ENCODE results near the gene FYTTD1.

FYTTD1 gene

DNA sequence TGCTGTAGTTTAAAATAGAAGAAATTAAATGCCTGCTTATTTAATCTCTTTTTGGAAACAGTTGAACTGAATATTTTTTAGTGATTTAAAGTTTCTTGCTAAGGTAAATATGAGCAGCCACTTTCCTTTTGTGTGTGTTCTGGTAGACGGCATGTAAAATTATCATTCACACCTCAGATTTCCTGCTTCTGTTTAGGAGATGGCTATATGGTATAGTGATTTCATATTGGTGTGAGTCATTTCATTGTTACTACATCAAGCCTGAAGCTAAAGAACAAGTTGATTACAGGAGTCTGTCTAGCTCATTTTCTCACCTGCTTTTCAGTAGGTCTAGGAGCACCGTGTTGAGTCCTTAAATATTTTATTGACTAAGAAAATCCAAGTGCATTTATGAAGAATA is 43.6 kb downstream of the FYTTD1 start:
- DNase-seq, result no peak

GRCh38 chr3:197794115-197794514 is 44.4 kb downstream of the FYTTD1 start:
- no peak for DNase-seq

DNA sequence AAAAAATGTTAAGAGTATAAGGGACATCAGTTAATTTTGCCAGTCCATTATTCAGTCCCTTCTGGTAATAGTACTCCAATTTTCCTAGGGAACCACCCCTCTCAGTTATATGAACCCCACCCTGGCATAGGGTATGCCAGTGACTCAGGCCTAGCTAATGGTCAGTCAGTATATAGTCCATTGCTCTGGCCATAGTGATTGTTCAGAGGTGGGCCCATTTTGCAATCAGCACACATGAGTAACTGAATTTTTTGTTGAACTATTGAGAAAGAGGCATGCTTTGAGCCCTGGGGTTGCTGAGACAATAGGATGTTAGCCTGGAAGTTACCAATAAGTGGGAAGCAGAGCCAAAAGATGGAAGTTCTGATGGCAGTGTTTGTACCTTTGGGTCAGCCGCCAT is 45.5 kb downstream of the FYTTD1 start:
- DNase-seq, result no peak

DNA sequence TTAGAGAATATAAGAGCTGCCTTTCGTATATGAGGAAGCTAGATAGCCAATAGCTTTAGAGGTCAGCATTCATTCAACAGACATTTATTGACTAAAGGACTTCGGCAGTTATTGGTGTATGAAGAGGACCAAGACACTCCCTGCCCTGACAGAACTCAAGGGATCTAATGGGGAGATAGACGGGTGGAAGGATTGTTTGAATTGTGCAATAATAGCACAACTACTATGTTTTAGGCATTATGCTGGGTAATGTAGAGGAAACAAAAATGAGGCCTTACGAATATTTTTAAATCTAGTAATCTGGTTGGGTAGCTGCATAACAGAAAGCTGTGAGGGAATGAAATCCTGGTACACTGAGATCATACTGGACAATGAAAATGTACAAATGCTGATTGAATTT is 46.4 kb downstream of the FYTTD1 start:
- DNase-seq, result no peak

DNA sequence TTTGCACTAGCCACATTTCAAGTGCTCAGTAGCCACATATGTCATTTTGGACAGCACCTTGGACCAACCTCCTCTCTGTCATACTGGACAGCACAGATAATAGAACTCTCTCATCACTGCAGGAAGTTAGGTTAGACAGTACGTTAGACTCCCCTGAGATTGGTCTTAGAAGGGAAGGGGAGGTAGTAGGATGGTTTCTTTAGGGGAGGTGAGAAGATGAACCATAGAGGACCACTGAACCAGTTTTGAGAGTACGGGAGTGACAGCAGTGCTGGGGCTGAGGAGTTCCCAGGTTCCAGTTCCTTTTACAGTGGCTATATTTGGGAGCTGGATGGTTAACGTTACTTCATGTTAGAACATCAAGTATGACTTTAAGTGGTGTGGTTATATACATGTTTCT is 49.2 kb downstream of the FYTTD1 start:
- DNase-seq, result no peak

DNA sequence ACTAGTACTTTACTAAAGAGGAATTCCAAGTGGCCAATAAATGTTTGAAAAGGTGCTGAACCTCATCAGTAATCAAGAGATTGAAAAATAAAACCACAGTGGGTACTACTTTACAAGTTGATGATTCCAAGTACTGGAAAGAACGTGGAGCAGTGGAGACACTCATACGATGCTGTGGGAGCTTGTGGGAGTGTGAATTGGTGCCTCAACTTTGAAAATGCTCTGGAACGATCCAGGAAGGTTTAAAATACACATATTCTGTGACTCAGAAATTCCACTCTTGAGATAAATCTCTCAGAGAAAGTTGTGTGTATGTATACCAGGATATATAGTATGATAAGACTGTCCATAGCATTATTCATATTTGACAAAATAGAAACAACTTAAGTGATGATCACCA is 50.7 kb downstream of the FYTTD1 start:
- DNase-seq, result no peak

DNA sequence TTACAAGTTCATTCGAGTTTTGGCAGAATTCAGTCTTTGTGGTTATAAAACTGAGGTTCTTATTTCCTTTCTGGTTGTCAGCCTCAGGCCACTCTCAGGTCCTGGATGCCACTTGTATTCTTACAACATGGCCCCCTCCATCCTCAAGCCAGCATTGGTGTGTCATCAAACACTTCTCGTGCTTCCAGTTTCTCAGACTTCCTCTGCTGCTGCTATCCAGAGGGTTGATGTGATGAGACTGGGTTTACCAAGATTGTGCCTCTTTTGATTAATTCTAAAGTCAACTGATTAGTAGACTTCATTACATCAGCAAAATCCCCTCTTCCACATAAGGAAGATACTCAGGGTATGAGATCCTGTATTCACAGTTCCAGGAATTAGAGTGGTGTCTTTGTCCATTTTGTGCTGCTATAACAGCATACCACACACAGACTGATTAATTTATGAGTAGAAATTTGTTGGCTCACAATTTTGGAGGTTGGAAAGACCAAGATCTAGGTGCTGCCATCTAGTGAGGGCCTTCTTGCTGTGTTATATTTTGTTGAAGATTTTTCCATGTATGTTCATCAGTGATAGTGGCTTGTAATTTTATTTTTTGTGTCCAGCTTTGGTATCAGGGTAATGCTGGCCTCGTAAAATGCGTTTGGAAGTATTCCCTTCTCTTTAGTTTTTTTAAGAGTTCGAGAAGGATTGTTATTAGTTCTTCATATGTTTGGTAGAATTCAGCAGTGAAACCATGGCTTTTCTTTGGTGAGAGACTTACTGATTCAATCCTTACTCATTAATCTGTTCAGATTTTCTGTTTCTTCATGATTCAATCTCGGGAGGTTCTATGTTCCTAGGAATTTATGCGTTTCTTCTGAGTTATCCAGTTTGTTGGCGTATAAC is 52.5 kb downstream of the FYTTD1 start:
- no peak for DNase-seq

DNA sequence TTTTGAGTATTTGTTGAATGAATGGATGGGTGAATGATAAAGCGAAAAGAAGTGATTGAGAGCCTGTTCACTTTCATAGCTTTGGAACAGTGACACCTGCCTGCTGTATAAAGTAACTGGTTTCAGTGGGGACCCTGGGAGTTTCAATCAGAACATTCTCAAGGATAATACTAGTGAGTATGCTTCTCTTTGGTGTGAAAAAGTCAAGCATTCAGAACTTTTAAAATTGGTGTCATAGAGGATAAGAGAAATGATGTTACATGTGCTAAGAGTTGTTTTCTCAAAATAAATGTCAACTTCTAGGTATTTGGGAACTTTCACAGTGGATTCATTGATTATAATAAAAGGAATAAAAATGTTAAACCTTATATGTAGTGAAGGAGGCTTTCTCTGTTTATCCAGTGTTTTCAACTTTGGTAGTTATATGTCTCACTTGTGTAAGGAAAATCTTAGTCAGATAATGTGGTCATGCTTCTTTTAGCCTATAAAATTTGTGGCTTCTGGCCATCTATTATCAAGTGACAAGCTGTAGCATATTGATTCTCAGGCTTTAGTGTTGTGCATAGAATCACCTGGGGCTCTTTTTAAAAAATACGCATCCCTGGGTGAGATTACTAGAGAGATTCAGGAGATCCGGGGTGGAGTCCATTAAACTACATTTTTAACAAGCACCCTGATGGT is 53.2 kb downstream of the FYTTD1 start:
- DNase-seq, result no peak

DNA sequence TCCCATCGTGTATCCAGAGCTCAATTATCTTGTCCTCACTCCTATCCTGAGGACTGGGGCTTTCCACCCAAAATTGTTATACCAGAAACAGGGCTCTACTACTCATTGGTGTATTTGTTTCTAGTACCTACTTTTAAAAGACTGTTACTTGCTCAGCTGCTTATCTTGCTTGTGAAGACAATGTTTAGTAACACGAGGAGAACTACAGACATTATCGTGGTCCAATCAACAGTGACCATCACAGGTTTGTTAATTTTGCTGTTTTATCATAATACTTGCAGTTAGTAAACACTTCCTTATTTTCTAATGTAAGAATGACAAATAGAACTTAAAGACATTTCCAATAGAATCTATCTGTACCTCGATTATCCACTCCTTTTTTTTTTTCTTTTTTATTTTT is 54.8 kb downstream of the FYTTD1 start:
- no peak for DNase-seq

DNA sequence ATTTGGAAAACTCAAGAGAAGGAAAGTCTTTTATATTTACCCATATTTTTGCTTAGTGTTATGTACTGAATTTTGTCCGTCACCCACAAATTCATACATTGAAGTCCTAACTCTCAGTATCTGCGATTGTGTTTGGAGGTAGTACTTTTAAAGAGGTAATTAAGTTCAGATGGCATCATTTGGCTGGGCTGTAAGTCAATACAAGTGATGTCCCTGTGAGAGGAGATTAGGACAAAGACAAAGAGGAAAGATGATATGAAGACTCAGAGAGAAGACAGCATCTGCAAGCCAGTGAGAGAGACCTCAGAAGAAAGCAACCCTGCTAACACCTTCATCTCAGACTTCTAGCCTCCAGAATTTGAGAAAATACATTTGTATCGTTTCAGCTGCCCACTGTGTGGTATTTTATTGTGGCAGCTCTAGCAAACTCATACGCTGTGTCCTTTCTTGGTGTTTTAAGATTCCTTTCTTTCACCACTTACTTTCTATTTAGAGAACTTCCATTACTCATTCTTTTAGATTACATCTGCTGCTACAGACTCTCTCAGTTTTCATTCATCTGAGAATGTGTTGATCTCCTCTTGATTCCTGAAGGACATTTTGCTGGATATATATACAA is 58.4 kb downstream of the FYTTD1 start:
- DNase-seq, result no peak

- DNase-seq, result no peak
Measured at GRCh38 chr3:197809356-197810020, 59.8 kb downstream of the FYTTD1 start.

DNA sequence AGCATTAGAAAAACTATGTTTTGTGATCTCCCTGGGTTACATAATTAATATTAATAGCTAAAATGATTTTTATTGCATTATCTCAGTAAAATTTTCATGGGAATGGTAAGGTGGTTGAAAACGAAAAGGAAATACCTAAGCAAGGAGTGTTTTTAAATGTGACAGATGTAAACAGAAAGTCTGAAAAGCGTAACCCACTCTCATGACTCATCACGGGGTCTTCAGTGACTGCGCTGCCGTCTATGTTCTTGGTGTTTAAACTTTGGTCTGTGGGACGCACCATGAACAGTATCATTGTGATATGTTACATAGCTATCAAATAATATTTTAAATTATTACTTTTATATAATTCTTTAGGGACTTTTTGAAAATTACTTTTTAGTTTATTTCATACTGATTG is 61.2 kb downstream of the FYTTD1 start:
- no peak for DNase-seq

- DNase-seq, result no peak
Measured at GRCh38 chr3:197811343-197811742, 61.7 kb downstream of the FYTTD1 start.

DNA sequence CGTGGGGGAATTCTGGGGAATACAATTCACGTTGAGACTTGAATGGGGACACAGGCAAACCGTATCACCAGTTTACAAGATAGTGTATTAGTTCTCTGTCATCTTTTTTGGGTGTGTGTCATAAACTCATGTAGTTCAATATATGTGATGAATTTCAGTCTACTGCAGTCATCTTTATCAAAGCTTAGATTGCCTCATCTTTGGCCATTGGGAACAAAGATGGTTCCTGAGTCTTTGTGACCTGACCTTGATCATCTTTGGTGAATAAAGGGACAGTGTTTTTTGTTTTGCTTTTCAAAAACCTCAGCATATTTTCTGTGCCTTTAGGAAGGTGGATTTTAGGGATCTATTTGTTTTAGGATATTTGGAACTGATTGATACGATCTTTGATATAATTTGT is 64.7 kb downstream of the FYTTD1 start:
- DNase-seq, result no peak

GRCh38 chr3:197820550-197821335 is 71.1 kb downstream of the FYTTD1 start:
- DNase-seq, result no peak

DNA sequence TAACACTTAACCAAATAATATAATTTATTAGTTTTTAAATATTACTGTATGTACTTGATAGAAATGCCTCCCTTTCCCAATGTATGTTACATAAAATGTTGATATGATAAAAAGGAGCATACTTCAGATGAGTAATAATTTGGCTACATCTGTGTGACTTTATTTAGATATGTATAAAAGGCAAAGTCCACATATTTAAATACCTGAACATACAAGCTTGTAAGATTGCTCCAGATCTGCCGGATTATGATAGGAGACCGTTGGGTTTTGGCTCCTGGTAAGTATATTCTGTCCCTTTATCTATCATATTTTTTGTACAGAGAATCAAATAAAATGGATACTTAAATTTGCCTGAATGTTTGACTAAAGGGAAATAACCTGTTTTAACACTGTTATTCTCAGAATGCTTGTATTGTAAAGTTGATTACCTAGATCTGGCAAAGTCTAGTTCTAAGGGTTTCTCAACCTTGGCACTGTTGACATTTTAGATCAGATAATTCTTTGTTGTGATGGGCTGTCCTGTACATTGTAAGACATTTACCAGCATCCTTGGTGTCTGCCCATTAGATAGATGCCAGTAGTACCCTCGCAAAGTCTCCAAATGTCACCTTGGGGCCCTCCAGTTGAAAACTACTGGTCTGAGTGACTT is 79.8 kb downstream of the FYTTD1 start:
- no peak for DNase-seq

GRCh38 chr3:197830308-197830966 is 80.8 kb downstream of the FYTTD1 start:
- DNase-seq, result no peak

- DNase-seq, result no peak
Measured at GRCh38 chr3:197830967-197831313, 81.3 kb downstream of the FYTTD1 start.

DNA sequence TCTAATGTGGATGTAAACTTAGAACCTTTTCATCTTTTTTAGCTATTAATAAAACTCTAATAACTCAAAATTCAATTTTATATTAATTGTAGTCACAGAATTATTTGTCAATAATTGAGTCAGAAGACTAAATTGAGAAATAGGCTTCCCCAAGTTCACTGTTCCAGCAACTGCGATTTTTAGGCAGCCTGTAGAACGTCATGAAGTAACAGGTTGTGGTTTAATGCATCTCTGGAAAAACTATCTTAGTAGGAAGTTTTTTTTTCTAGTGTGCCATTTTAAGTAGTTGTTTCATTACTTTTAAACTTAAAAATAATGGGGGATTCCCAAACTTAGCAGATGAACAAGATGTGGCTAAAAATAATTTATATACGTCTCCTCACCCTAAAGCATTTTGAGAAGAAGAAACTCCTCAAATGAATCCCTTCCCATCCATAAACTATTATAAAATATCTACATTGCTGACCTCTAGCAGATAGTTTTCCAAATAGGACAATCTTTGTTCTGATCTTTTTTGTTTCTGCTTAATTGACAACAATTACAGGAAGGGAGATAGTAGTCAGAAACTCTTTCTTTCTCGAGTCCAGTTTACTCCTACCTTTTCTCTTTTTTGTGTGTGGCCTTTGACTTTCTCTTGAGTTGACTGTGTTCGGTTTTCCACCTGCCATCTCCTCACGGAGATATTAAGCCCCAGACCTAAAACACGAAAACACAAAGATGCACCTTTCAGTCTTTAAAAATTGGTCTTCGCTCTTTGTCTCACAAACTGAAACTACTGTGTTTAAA is 84.4 kb downstream of the FYTTD1 start:
- DNase-seq, result no peak

DNA sequence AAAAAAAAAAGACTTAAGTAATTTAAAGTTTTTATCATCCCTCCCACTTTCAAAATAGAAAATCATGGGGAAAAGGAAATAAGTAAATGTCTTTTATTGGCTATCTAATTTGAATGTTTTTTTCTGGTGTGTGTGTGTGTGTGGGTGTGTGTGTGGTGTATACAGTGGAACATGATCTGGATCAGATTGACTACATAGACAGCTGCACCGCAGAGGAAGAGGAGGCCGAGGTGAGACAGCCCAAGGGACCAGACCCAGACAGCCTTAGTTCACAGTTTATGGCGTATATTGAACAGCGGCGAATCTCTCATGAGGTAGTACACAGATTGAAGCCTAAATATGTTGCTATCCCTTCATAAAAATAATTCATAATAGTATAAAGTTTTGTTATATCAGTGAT is 85.8 kb downstream of the FYTTD1 start:
- DNase-seq, result no peak

GRCh38 chr3:197836244-197836643 is 86.6 kb downstream of the FYTTD1 start:
- DNase-seq, result no peak
